GM23338 (cell line): ENCODE results near the gene RFX3. TPM values are rescaled to one million over a fixed set of nuclear protein-coding genes. Genes with fewer than 3 reads are reported as not detected.

Experiments
- ATAC-seq: fragments of 200-7000 bp; cut with Tn5 transposase; 3 replicates; pipeline ENCODE4 v1.9.1; 2020
- DNase-seq: peaks from one replicate; pipeline ENCODE4 v3.0.0-alpha.2; 2015; ENCODE audit warnings: low spot score
- H2AFZ ChIP-seq: fragments of 200-600 bp; sonication (generic); 2 replicates; pipeline ENCODE4 v1.8.0; 2016; ENCODE audit warnings: antibody characterized with exemption, mild to moderate bottlenecking, moderate library complexity
- H3F3A ChIP-seq: fragments of 200-600 bp; sonication (generic); replicated peaks from 2 replicates; pipeline ENCODE4 v1.8.0; 2017; ENCODE audit warnings: antibody characterized with exemption, mixed run types, low read depth
- H3K27ac ChIP-seq: fragments of 200-600 bp; sonication (generic); 2 replicates; pipeline ENCODE4 v1.6.1; 2016; ENCODE audit warnings: low read depth
- H3K27me3 ChIP-seq: fragments of 200-600 bp; sonication (generic); 2 replicates; pipeline ENCODE4 v1.8.0; 2016; ENCODE audit warnings: mild to moderate bottlenecking, mixed run types, moderate library complexity; ENCODE audit not compliant: insufficient read depth
- H3K36me3 ChIP-seq: fragments of 200-600 bp; sonication (generic); 2 replicates; pipeline ENCODE4 v1.8.0; 2016; ENCODE audit warnings: mild to moderate bottlenecking; ENCODE audit not compliant: insufficient read depth
- H3K4me1 ChIP-seq: fragments of 200-600 bp; sonication (generic); 2 replicates; pipeline ENCODE4 v1.8.0; 2016; ENCODE audit warnings: mild to moderate bottlenecking, moderate library complexity; ENCODE audit not compliant: insufficient read depth
- H3K4me2 ChIP-seq: fragments of 200-600 bp; sonication (generic); 2 replicates; pipeline ENCODE4 v1.7.1; 2017; ENCODE audit warnings: mixed run types
- H3K4me3 ChIP-seq: fragments of 200-600 bp; sonication (generic); 2 replicates; pipeline ENCODE4 v1.6.1; 2016; ENCODE audit warnings: mixed run types
- H3K79me2 ChIP-seq: fragments of 200-600 bp; sonication (generic); replicated peaks from 2 replicates; pipeline ENCODE4 v1.8.0; 2017; ENCODE audit warnings: mild to moderate bottlenecking; ENCODE audit not compliant: insufficient read depth
- H3K9me2 ChIP-seq: fragments of 200-600 bp; sonication (generic); 2 replicates; pipeline ENCODE4 v1.8.0; 2017; ENCODE audit not compliant: insufficient read depth
- H4K20me1 ChIP-seq: fragments of 200-600 bp; sonication (generic); replicated peaks from 2 replicates; pipeline ENCODE4 v1.8.0; 2017; ENCODE audit warnings: mild to moderate bottlenecking; ENCODE audit not compliant: insufficient read depth
- H3K27ac Mint-ChIP-seq: 2 replicates; pipeline ENCODE4 v1.8.0; 2020; ENCODE audit warnings: inconsistent platforms, mild to moderate bottlenecking, moderate library complexity, mixed read lengths
- H3K27me3 Mint-ChIP-seq: 3 replicates; pipeline ENCODE4 v1.8.0; 2022; ENCODE audit warnings: low read depth, mild to moderate bottlenecking, moderate library complexity, mixed read lengths, inconsistent platforms; ENCODE audit not compliant: insufficient read depth, poor library complexity
- H3K36me3 Mint-ChIP-seq: 3 replicates; pipeline ENCODE4 v1.8.0; 2021; ENCODE audit warnings: low read depth, mild to moderate bottlenecking, inconsistent platforms, moderate library complexity, mixed read lengths
- H3K4me1 Mint-ChIP-seq: 3 replicates; pipeline ENCODE4 v1.8.0; 2020; ENCODE audit warnings: mild to moderate bottlenecking, inconsistent platforms, mixed read lengths
- H3K4me3 Mint-ChIP-seq: 3 replicates; pipeline ENCODE4 v1.8.0; 2021; ENCODE audit warnings: moderate library complexity, mild to moderate bottlenecking, inconsistent platforms, mixed read lengths
- H3K9me3 Mint-ChIP-seq: 3 replicates; pipeline ENCODE4 v1.8.0; 2020; ENCODE audit warnings: moderate library complexity, mild to moderate bottlenecking, inconsistent platforms, mixed read lengths
- CREB1 ChIP-seq: fragments of 250-450 bp; sonication (Bioruptor Pico); IDR thresholded peaks from 2 replicates; pipeline ENCODE4 v1.5.0; 2020; ENCODE audit warnings: low read depth, mild to moderate bottlenecking, moderate library complexity
- ETS1 ChIP-seq: IDR thresholded peaks from 2 replicates; pipeline ENCODE4 v1.6.1; 2016; ENCODE audit warnings: antibody characterized with exemption
- EZH2 ChIP-seq: fragments of 200-600 bp; sonication (generic); IDR thresholded peaks from one replicate; pipeline ENCODE4 v1.8.0; 2017; ENCODE audit warnings: antibody characterized with exemption, mild to moderate bottlenecking, low read depth; ENCODE audit not compliant: unreplicated experiment
- EZH2phosphoT487 ChIP-seq: fragments of 200-600 bp; sonication (generic); IDR thresholded peaks from one replicate; pipeline ENCODE4 v1.8.1; 2018; ENCODE audit warnings: antibody characterized with exemption; ENCODE audit not compliant: unreplicated experiment
- JUNB ChIP-seq: IDR thresholded peaks from one replicate; pipeline ENCODE4 v1.6.1; 2016; ENCODE audit warnings: antibody characterized with exemption; ENCODE audit not compliant: unreplicated experiment
- POLR2AphosphoS5 ChIP-seq: IDR thresholded peaks from 2 replicates; pipeline ENCODE4 v1.6.1; 2016; ENCODE audit warnings: antibody characterized with exemption, low read depth
- REST ChIP-seq: IDR thresholded peaks from one replicate; pipeline ENCODE4 v1.6.1; 2018; ENCODE audit warnings: antibody characterized with exemption; ENCODE audit not compliant: unreplicated experiment
- STAT1 ChIP-seq: IDR thresholded peaks from one replicate; pipeline ENCODE4 v1.6.1; 2016; ENCODE audit warnings: antibody characterized with exemption; ENCODE audit not compliant: unreplicated experiment
- ZNF114 ChIP-seq: fragments of 250-450 bp; sonication (Bioruptor Pico); IDR thresholded peaks from 2 replicates; pipeline ENCODE4 v1.5.0; 2020; ENCODE audit warnings: mild to moderate bottlenecking, moderate library complexity
- ZNF331 ChIP-seq: fragments of 250-450 bp; sonication (Bioruptor Pico); IDR thresholded peaks from 2 replicates; pipeline ENCODE4 v1.5.0; 2020; ENCODE audit warnings: low read depth, mild to moderate bottlenecking, moderate library complexity
- polyA plus RNA-seq: library from polyadenylated mRNA; unstranded; fragments of >200 nt; fragmentation: Nextera tagmentation; extraction: Ambion mirVana; gene quantifications from 2 replicates; pipeline ENCODE4 v1.2.1, GENCODE V29; 2016
- total RNA-seq: library from RNA; depleted of rRNA; stranded (reverse); fragments of >200 nt; shearing (Covaris generic); gene quantifications from 2 replicates; pipeline ENCODE4 v1.2.3, GENCODE V29; 2014
- TF ChIP-seq, protein P1 (sequence below), 2 experiments: fragments of 200-600 bp in 1 of 2; sonication (generic) in 1 of 2; conservative IDR thresholded peaks; 2 replicates each; pipeline versions ENCODE4 v1.5.1 to v1.6.1; 2016 to 2017; ENCODE audit warnings: antibody characterized with exemption in 2 of 2, low read depth in 2 of 2, mild to moderate bottlenecking in 2 of 2, moderate library complexity in 1 of 2

The RFX3 gene
- total and polyA plus RNA-seq, 2 experiments from 2014 or later, result 9.8 to 22.1 TPM

DNA sequence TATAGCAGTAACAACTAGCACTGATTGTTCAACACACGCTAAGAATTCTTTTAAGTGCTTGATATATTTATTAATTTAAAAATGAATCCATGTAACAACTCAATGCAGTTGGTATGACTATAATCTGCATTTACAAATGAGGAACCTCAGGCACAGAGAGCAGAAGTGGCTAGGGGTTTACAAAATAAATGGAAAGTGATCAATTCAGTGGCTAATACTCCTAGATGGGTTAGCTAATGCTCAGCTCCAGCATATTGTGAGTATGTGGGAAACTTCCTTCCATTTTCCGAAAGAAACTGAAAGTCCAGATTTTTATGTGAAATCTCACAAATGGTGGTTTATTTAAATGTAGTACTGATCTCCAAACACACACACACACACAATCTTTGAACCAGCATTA lies 128.0 kb downstream of the RFX3 start (continued):
- TF ChIP-seq REST (no peak), STAT1 (no peak), EZH2 (no peak)

- Histone ChIP-seq H3K36me3 (peaks cover 7% of the 10 kb centered on the region), H4K20me1 (no peaks in the 10 kb centered on the region), H2AFZ (no peak overlapping the region), H3K27me3 (no peaks in the 10 kb centered on the region), H3K4me1 (no peaks in the 10 kb centered on the region), H3K27ac (no peak overlapping the region), H3F3A (no peaks in the 10 kb centered on the region), H3K4me2 (no peak overlapping the region), H3K79me2 (no peaks in the 10 kb centered on the region), H3K9me2 (no peaks in the 10 kb centered on the region), H3K4me3 (no peak overlapping the region)
- no peak for DNase-seq
- Mint-ChIP-seq H3K27ac (no peak overlapping the region), H3K4me1 (no peaks in the 10 kb centered on the region), H3K4me3 (no peak overlapping the region), H3K9me3 (peaks cover 10% of the 10 kb centered on the region), H3K27me3 (peaks cover 2% of the 10 kb centered on the region), H3K36me3 (peaks cover 22% of the 10 kb centered on the region)
- TF ChIP-seq EZH2phosphoT487 (no peak), POLR2AphosphoS5 (no peak), CREB1 (CRISPR knock-in tag) (no peak), ETS1 (no peak), JUNB (no peak), ZNF331 (CRISPR knock-in tag) (no peak), ZNF114 (CRISPR knock-in tag) (no peak), EZH2 (no peak)
- TF ChIP-seq, protein P1, sequence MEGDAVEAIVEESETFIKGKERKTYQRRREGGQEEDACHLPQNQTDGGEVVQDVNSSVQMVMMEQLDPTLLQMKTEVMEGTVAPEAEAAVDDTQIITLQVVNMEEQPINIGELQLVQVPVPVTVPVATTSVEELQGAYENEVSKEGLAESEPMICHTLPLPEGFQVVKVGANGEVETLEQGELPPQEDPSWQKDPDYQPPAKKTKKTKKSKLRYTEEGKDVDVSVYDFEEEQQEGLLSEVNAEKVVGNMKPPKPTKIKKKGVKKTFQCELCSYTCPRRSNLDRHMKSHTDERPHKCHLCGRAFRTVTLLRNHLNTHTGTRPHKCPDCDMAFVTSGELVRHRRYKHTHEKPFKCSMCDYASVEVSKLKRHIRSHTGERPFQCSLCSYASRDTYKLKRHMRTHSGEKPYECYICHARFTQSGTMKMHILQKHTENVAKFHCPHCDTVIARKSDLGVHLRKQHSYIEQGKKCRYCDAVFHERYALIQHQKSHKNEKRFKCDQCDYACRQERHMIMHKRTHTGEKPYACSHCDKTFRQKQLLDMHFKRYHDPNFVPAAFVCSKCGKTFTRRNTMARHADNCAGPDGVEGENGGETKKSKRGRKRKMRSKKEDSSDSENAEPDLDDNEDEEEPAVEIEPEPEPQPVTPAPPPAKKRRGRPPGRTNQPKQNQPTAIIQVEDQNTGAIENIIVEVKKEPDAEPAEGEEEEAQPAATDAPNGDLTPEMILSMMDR (conservative IDR thresholded peaks at IDR 0.05; ENCODE audit: low read depth in 2 of 2), result no peak
- ATAC-seq, result no peak
These were observed 134.4 kb downstream of the RFX3 start for GRCh38 chr9:3391414-3391813.
